GM21526 (cell line): ENCODE data around the gene EWSR1.

Experiments
- ATAC-seq: cut with Tn5 transposase; IDR thresholded peaks from one replicate; pipeline ENCODE4 v1.9.1; 2021; ENCODE audit warnings: moderate library complexity; ENCODE audit not compliant: unreplicated experiment, low FRiP score

Gene EWSR1

DNA sequence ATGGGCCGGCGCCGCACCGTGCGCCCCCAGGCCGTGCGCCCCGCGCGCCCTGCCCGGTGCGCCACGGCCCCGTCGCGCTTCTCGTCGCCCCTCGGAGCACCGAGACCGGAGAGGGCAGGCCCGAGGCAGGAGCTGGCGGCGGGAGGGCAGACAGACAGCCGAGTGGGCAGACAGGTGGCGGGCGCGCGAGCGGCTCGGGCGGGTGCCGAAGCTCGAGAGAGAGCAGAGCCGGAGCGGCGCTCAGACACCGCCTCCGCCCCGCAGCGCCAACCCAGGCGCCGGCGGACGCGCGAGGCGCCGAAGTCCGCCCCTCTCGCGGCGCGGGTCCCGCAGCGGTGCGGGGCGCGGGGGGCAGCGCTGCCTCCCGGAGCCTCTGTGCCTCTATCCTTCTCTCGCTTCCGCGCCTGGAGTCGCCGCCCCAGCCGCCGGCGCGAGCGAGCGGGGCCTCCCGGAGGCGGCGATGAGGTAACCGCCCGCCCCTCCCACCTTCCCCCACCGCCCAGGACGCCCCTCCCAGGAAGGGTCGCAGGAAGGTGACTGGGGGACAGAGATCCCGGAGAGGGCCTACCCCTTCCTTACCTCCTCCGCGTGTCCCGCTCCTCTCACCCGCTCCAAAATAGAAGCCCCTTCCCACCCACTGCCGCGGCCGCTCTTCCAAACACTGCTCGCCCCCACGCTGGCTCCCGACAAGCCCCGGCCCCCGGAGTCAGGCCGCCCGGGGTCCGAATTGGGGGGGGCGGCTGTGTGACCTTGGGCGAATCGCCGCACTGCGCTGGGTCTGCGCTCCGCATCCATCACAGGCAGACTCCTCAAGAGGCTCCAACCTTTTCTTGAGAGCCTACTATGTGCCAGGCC is 47.4 kb downstream of the EWSR1 start, which contains the start of gene RASL10A:
RASL10A (minus strand) TSS at position 412 of the 855 bp plus-strand sequence. CDS start 451 bp downstream, outside the sequence.
- ATAC-seq, result no peak

DNA sequence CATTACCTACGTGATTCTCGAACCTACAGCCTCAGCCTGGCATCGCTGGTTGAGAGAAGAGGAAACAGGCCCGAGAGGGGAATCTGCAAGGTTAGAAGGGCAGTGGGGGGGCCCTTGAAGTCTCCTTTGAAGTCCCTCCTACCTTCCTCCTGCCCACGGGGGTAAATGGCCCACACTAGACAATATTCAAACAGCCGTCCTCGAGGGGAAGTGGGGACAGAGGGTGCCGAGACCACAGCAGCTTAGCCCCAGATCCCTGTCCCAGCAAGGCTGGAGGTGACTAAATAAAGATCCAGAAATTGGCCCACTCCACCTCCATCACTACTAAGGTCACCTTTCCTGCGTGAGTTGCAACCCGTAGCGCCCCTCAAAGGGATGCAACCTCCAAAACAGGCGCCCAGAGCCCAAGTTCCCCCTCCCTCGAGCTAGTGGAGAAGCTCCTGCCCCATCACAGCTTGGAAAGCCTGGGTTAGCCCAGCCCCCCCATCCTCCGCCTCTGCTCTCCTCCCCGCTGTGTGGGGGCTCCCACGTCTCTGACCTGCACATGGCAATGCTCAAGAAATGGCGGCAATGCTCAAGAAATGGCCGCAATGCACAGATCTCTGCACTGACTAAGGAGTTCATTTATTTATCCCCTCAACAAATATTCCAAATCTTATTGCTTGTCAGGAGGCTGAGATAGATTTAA is 48.2 kb downstream of the EWSR1 start:
- ATAC-seq, result no peak

DNA sequence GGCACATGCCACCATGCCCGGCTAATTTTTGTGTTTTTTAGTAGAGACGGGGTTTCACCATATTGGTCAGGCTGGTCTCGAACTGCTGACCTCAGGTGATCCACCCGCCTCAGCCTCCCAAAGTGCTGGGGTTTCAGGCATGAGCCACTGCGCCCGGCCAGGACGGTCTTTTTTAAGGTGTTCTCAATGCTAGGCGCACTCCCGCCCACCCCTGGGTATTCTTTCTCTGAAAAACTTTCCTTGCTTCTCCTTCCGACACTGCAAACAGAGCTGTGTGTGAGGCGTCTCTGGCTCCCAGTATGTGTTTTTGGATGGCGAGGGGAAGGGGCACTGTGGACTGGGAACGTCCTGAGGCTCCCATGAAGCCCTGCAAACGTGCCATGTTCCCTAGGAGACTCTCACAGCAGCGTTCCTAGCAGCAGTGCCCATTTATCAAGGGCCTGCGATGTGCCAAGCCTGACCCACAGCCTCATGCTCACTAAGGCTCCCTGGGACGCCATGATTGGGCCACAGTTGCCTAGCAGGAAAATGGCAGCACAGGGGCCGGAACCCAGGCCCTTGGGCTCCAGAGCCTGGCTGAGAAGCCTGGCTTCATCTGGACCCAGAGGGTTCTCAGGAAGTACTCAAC is 49.9 kb downstream of the EWSR1 start:
- no peak for ATAC-seq

DNA sequence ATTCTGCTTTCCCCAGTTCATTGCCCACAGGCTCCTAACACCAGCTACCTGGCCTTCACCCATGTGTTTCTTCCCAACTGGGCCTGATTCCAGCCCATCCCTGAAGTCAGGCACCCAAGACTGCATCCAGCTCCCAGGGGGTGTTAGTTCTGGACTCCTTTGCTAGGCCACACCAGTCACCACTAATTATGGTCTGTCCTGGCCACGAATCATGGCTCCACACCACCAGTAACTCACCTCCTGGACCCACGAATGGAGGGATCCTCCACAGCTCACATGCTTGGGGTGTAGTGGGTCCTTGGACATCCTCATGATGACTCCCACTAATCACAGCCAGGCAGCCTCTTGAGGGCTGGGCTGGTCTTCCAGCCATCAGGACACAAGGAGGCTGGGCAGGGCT is 51.0 kb downstream of the EWSR1 start:
- no peak for ATAC-seq

DNA sequence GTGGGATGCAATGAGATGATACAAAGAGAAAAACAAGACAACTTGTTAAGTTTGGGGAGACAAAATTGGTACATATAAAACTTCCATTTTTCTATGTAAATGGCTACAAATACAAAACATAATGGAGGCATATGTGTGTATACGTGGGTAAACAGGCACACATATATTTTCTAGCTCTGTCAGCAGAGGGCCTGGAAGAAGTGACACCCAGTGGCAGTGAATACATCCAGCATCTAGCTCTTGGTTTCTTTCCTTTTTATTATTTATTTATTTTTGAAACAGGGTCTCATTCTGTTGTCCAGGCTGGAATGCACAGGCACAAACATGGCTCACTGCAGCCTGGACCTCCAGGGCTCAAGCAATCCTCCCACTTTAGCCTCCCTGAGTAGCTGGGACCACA is 52.5 kb downstream of the EWSR1 start:
- no peak for ATAC-seq

DNA sequence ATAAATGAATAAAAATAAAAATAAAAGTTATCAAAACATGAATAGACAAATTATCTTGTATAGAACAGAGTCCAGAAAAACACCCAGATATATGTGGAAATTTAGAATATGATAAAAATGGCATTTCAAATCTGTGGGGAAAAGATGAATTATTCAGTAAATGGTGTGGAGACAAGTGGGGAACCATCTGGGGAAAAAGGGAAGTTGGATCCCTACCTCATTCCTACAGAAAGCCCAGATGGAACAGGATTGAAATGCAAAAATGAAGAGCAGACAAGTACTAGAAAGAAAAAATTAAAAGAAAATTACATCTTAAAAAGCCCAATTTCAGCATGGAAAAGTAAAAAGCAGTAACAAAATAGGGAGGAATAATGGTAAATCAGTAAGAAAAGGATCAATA is 55.6 kb downstream of the EWSR1 start:
- ATAC-seq, result no peak

DNA sequence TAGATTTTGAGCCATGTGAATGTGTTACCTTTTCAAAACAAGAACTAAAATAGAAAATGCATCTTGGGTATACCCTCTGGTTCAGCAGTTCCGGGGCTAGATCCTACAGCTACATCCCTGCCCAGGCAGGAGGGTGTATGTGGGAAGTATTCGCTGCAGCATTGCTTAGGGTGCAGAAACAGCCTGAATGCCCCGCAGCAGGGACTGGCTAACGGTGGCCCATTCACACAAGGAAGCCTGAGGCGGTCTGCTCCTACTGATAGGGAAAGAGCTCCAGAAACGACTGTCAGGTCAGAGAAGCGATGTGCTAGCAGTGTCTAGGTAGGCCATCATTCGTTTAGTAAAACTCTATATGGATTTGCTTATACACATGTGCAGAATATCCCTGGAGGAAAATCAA is 57.3 kb downstream of the EWSR1 start:
- no peak for ATAC-seq

DNA sequence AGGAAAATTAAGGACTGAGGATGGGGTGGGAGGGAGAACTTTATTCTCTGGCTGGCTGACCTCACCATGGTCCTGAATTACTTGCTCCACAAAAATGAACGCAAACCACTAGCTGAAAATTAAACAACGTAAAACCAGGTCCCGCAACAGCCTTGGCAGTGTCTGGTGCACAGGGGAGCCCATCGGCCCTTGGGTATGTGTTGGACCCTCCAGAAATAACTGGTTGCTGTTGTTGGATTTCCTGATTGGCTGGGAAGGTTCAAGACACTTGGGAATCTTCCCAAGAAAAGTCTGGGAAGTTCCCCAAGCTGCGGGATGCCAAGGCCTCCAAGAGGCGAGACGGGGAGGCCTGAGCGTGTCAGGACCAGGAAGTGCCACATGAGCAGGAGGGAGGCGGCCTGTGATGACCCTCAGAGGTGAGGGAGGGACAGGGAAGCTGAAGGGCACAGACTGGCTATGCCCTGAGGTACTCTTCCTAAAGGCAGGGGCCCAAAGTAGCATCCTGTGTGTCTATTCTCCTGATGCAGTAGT is 57.8 kb downstream of the EWSR1 start:
- ATAC-seq, result no peak

DNA sequence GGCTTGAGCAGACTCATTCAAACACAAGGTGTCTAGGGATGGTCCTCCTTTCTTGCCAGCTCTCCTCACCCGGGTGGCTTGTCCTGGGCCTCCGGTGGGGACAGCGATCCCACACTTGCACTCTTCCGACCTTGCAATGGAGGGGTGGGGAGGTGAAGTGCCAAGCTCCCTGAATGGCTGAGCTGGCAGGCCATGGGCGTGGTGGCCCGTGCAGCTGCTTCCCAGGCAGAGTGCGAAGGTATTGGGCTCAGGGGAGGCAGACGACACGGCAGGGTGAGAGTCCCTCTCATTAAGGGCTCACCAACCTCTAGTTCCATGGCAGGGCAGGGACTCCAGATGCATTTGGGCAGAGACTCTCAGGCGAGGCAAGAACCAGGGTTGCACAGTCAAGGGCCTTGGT is 58.4 kb downstream of the EWSR1 start:
- ATAC-seq, result no peak

DNA sequence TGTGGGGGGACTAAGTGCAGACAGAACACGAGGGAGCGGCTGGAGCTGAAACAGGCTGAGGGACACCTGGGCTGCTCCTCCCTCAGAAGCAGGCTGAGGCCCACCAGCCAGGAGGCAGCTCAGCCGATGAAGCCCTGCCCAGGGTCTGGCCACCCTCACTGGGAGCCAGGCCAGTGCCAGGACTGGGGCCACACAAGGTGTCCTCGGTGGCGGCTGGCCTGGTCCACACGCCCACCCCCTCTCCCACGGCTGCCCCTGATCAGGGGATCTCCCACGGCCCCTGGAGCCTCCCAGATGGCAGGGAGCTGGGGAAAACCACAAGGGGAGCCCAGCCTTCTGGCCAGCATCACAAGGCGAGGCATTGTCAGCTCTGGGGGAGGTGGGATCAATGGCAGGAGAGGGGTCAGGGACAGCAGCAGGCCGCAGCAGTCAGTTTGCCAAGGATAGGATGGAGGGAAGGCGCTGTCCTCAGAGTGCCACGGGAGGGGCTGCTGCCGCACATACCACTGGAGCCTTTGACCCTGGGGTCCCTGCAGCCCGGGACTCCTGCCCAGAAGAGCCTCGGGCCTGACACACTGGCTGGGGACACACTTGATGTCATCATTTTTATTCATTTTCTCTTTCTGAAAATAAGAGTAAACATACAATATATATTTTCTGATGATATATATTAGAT is 59.2 kb downstream of the EWSR1 start:
- no peak for ATAC-seq

DNA sequence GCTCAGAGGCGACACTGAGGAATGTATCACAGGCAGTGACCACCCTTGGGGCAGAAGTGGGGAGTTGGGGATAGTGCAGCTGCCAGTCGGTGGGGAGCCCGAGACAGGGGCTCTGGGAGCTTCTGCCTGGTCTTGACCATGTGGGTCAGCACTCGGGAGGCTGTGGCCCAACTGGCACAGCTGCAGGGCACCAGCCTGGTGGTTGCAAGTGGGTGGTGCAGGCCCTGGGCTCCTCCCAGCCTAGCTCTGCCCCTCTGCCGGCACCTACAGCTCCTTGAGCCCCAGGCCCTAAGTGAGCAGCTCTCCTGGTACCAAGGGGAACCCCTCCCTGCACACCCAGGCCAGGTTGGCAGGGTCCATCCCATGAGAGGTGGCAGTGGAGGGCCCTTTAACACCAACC is 60.0 kb downstream of the EWSR1 start:
- ATAC-seq, result no peak

DNA sequence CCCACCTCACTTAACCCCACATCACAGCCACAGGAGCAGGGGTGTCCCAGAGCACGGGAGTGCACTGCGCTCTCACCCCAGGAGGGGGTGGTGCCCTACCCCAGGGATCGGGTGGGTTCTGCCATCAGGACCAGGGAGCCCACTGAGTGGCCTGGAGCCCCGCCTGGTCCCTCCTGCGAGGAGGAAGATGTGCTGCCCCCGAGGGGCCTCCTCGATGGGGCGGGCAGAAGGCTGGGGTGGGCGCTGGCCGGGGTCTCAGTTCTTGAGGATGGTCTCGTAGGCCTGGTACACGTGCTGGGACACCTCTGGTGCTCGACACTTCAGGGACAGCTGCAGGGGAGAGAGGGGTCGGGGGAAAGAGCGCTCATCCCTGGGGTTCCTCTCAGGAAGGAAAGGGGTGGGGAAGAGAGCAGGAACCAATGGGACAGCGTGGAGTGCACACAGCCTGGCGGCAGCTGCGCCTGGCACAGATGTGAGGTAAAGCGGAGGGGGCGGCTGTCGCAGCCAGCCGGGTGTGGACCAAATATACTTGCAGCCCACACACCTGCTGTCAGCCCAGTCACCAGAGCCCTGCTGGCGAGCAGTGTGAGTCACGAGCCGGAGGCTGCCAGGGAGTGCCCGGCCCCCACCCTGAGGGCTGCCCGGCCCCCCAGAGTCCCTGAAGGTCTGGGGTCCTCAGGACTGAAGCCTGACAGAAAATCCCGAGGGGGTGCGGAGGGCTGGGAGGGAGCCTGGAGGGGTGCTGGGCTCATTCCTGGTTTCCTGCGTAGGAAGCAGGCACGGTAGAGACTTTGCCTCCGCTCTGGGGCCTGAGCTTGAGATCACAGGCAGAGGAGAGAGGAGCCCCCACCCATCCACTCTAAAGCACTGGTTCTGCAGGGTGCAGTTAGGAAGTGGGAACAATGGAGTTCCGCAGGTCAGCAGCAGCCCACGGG is 60.8 kb downstream of the EWSR1 start:
- ATAC-seq, result no peak

DNA sequence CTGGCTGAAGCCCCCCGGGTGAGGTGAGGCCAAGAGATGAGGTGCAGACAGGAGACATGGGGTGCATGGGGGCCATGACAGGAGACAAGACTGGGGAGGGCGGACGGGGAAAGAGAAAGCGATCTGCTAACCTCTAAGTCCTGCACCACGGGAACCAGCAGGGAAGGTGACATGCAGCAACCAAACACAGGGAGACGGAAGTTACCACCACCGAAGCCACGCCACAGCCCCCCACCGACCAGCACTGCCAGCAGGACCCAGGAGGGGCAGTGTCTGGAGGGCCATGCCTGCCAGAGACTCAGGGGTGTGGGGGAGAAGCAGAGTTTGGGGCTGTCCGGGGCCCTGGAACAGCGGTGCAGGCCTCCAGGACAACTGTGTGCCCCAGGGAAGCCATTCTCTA is 61.5 kb downstream of the EWSR1 start:
- no peak for ATAC-seq

DNA sequence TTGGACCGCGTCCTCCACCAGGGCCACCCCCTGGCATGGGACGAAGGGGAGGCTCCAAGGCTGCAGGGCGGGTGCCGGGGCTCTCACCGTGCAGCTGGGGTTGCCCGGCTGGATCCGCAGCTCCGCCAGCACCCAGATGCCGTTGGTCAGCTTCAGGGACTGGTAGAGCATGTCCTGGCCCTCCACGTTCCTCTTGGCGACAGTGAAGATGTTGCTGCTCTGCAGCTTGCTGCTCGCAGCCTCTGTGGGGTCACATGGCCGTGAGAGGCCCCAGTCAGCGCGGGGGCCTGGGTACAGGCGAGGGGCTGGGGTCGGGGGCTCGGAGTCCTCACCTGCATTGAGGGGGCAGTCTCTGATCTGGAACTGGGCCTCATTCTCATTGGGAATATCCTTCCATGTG is 62.2 kb downstream of the EWSR1 start:
- ATAC-seq, result no peak

DNA sequence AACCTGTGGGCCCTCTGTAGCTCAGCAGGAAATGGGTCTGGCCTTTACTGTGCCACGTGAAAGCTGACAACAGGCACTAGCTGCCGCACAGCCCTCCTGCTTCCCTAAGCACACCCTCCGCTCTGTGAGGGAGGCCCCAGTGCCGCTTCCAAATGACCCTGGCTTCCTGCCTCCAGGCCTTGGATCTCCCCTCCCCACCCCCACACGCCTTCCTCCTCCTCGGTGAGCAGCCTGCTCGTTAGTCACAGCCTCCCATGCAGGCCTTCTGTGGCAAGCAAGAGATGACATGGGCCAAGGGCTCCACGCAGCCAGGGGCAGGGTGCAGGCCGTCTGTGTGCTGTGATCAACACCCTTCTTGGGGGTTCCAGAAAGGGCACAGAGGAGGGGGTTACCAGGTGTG is 62.7 kb downstream of the EWSR1 start:
- ATAC-seq, result no peak

DNA sequence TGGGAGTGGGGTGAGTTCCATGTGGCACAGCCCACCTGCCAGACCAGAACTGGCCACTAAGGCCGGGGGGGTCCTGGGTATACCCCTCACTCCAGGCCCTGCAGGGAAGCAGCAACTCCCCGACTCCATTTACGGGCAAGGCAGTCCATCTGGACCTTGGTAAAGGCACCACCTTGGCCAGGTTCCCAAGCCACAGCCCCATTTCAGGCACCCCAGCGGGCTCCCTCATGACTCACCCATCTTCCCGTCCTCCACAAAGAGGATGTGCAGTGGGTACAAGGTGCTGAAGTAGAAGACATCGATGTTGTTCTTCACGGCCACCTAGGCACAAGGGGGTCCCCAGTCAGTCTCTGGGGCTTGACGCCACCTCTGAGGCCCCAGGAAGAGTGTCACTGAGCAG is 63.1 kb downstream of the EWSR1 start:
- ATAC-seq, result no peak

DNA sequence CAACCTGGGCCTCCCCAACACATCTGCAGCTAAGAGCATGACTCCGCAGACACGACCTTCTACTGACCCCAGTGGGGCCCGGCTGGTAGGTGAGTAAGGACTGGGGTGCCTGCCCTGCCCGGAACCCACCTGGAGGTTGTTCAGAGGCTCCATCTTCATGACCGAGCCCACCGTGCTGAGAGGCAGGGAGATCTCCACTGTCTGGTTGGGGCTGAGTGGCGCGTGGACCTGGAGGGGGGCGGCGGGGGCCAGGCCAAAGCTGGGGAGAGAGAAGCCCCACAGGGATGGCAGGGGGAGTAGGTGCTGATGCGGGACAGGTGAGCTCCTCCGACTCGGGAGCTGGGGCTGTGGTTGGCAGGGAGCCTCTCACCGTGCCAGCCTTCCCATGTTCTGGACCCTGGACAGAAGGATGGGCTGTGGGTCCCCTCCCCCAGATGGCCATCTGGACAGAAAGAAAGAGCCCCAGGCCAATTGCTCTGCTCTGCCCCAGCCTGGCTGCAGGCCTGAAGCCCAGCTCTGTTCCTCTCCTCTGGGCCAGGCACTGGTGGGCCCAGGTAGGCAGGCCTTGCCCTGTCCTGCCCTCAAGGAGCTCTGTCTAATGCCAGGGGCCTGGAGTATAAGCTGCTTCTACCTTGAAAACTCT is 63.7 kb downstream of the EWSR1 start:
- no peak for ATAC-seq

DNA sequence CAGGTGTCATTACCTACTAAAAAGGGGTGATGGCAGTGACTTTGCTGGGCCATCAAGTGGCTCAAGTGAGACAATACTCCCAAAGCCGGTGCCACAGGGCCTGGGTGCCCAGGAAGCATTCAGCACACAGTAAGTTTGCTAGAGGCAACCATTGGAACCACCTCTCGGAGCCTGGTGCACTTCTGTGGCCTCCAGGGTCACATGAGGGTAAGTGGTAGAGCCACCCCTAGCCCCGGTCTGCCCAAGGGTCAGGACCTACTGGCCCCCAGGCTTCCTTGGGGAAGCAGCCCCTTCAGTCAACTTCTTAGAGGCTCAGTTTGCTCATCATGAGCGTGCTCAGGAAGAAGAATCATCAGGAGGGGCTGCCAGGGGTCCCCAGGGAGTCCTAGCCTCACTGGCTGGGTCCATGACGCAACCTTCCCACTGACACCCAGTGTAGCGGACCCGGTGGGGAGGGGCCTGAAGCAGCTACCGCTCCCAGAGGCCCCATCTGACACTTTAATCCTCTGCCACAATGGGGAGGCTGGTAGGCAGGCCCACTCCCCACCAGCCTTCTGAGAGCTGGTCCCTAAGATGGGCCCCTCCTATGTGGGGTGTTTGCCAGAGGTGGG is 64.9 kb downstream of the EWSR1 start:
- no peak for ATAC-seq

DNA sequence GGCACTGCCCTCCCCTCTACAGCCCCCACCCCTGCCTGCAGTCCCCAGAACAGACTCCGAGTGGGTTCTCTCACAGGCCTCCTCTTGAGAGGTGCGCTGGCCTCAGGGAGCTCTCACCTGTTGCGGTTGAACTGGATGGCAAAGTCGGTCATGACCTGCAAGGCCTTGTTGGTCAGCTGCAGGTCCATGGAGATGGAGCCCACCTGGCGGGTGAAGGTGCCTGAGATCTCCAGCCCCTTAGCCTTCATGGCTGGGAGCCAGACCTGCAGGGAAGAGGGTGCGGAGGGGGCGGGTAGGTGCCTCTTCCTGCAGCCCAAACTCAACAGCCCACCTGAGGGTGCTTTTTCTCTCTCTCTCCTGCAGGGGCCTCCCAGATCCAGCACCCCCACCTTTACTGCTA is 66.1 kb downstream of the EWSR1 start:
- ATAC-seq, result no peak
